HG03045 (cell line): Measurements from ENCODE around the gene GTF2A2.
A peak's percentile ranks its signal among the peaks of the same experiment; 100 is the strongest.
"Not testable (repeated sequence)": the region's sequence is repeated elsewhere in the genome, so short reads cannot be mapped to it uniquely, and the experiment has no call there.

Experiments used
- ATAC-seq: cut with Tn5 transposase; IDR thresholded peaks from one replicate; pipeline ENCODE4 v1.9.1; 2021; ENCODE audit warnings: mild to moderate bottlenecking, moderate library complexity; ENCODE audit not compliant: unreplicated experiment

GTF2A2 gene

GRCh38 chr15:59676565-59676964 lies 19.2 kb upstream of the GTF2A2 start:
- no peak for ATAC-seq

- no peak for ATAC-seq
These were observed 17.1 kb upstream of the GTF2A2 start for GRCh38 chr15:59674361-59674877.

GRCh38 chr15:59668556-59668955 lies 11.2 kb upstream of the GTF2A2 start:
- no peak for ATAC-seq

GRCh38 chr15:59662260-59662659 lies 4.9 kb upstream of the GTF2A2 start:
- ATAC-seq = no peak

- ATAC-seq = no peak
These were observed 2.1 kb upstream of the GTF2A2 start for GRCh38 chr15:59659366-59659765.

GRCh38 chr15:59657635-59658125 lies 365 bp upstream of the GTF2A2 start:
- peak; percentile 2 for ATAC-seq

GRCh38 chr15:59654046-59654445 lies 3.3 kb downstream of the GTF2A2 start:
- ATAC-seq = no peak

GRCh38 chr15:59649603-59650002 lies 7.7 kb downstream of the GTF2A2 start:
- no peak for ATAC-seq

GRCh38 chr15:59647085-59647484 lies 10.2 kb downstream of the GTF2A2 start:
- ATAC-seq = no peak

GRCh38 chr15:59646277-59646676 lies 11.0 kb downstream of the GTF2A2 start:
- no peak for ATAC-seq

GRCh38 chr15:59645812-59646211 lies 11.5 kb downstream of the GTF2A2 start:
- not testable (repeated sequence) for ATAC-seq

- ATAC-seq = no peak
These were observed 12.6 kb downstream of the GTF2A2 start for GRCh38 chr15:59644756-59645155.

GRCh38 chr15:59642351-59642750 lies 15.0 kb downstream of the GTF2A2 start:
- ATAC-seq = no peak

GRCh38 chr15:59637507-59637906 lies 19.8 kb downstream of the GTF2A2 start:
- ATAC-seq = not testable (repeated sequence)

GRCh38 chr15:59636184-59636583 lies 21.1 kb downstream of the GTF2A2 start:
- no peak for ATAC-seq

GRCh38 chr15:59632714-59633113 lies 24.6 kb downstream of the GTF2A2 start:
- ATAC-seq = no peak

GRCh38 chr15:59622289-59622688 lies 35.0 kb downstream of the GTF2A2 start:
- no peak for ATAC-seq

- ATAC-seq = no peak
These were observed 38.9 kb downstream of the GTF2A2 start for GRCh38 chr15:59618406-59618805.

- ATAC-seq = no peak
These were observed 40.9 kb downstream of the GTF2A2 start for GRCh38 chr15:59616379-59616778.

- no peak for ATAC-seq
These were observed 41.7 kb downstream of the GTF2A2 start for GRCh38 chr15:59615661-59616060.

- ATAC-seq = no peak
These were observed 43.2 kb downstream of the GTF2A2 start for GRCh38 chr15:59614153-59614552.

GRCh38 chr15:59611276-59612260 lies 45.7 kb downstream of the GTF2A2 start, which contains the start of gene GCNT3:
TSS of gene GCNT3 (plus strand) at chr15:59611783. CDS start at chr15:59618239, 6,456 bp downstream.
- no peak for ATAC-seq
